GM18498 (cell line): Measurements from ENCODE around the gene LECT2.

Experiments used
- ATAC-seq: cut with Tn5 transposase; IDR thresholded peaks from one replicate; pipeline ENCODE4 v1.9.1; 2021; ENCODE audit warnings: mild to moderate bottlenecking, moderate library complexity; ENCODE audit not compliant: unreplicated experiment

The LECT2 gene

GRCh38 chr5:135954899-135955298 is at the start of gene LECT2:
Gene LECT2 (minus strand): TSS chr5:135954983. CDS start chr5:135954833, 150 bp downstream.
- ATAC-seq = no peak

DNA sequence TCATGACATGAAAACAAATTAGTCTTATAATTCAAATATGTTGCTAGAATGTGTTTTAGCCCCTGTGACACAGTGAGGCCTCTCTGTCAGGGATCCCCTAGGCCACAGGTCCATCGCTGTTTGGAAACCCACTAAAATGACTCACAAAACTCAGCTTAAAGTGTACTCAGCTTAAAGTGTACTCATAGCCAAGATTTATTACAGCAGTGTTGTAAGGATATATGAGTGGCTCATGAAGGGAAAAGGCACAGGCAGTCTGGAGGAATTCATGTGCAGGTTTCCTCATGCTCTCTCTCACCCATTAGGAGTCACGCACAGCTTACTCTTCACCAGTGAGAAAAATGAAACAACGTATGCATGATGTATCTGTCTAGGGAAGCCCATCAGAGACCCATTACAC is 49.7 kb upstream of the LECT2 start:
- no peak for ATAC-seq

DNA sequence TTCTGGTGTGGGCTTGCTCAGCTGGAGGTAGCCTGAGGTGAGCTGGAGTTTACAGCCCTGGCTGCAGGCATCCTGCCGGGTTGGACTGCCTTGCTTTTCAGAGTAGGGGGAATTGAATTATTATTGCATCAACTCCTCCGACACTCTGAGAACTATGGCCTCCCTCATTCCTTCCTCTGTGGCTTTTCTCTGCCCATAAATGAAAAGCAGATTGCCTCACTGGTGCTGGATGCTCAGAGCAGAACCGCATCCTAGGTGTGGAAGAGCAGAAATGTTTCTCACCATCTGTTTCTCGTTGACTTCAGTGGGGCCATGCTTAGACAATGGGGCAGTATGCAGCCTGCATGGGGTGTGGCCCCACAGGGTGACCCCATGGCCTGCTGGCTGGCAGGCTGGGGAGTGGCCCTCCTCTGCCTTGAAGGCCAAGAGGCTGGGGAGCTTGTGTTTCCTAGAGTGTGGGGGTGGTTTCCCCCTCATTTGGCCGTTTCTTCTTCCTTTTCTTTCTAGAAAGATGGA is 46.7 kb upstream of the LECT2 start:
- no peak for ATAC-seq

DNA sequence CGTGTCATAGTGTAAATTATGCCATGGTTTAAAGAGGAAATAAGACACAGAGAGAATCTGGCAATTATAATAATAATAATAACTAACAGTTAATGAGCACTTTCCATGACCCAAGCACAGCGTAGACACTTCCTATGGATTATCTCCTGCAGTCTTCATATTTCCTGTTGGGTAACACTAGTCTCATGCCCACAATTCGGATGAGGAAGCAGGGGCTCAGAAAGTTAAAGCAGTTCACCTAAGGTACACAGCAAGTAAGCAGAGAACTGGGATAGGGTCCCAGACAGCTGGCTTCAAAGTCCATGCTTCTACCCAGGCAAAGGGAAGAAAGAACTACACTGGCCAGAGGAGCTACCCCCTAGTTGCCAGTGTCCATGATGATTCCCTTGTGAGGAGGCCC is 46.1 kb upstream of the LECT2 start:
- no peak for ATAC-seq

- no peak for ATAC-seq
Measured at GRCh38 chr5:136000147-136000546, 45.4 kb upstream of the LECT2 start.

DNA sequence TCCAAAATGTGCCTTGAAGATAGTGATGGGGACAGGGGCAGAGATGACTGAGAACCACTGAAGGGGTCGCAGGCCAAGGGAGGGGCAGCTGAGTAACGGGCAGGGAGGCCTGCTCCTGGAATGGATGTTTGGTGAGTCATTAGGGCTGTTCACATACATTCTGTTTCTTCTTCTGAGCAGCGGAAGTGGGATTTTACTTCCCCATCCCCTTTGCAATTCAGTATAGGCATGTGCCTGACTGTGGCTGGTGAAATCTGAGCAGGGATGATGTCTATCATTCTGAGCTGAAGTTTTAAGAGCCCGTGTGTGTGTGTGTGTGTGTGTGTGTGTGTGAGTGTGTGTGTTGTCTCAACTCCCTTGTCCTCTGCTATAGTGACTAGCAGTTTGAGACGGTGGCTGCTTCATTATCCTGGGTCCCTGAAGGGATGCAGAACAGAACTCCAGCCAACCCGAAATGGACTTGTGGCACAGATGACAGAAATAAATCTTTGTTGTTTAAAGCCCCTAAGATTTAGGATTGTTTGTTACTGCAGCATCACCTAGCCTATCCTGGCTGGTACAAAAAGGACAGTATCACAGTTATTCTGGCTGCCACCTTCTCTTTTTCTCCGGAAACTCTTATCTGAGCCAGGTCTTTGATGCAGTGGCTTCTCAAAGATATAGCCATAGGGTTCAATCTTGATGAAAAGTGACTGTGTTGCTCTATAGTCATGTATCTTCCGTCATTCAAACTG is 44.8 kb upstream of the LECT2 start:
- no peak for ATAC-seq

GRCh38 chr5:135998889-135999288 is 44.1 kb upstream of the LECT2 start:
- ATAC-seq = no peak

GRCh38 chr5:135997673-135998335 is 43.0 kb upstream of the LECT2 start:
- no peak for ATAC-seq

GRCh38 chr5:135996611-135997010 is 41.8 kb upstream of the LECT2 start:
- ATAC-seq = no peak

DNA sequence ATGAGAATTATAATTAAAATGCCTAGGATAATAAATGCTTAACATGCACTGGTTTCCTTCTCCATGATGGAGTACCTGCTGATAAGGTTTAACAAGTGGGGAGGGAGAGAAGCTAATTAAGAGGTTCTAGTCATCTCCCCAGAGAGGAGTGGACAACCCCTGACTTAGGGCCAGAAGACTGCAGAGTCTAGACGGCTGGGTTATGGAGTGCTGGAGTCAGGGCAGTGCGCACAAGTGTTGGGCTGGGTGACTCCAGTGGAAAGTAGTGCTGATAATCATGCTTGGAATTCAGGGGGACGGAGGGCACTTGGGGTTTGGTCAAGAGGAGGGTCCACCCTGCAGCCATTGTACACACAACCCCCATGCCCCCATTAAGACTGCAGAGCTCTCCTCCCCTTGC is 41.2 kb upstream of the LECT2 start:
- no peak for ATAC-seq

GRCh38 chr5:135993880-135994636 is 39.3 kb upstream of the LECT2 start:
- no peak for ATAC-seq

GRCh38 chr5:135993335-135993879 is 38.6 kb upstream of the LECT2 start:
- no peak for ATAC-seq

- ATAC-seq = no peak
Measured at GRCh38 chr5:135991429-135991828, 36.6 kb upstream of the LECT2 start.

DNA sequence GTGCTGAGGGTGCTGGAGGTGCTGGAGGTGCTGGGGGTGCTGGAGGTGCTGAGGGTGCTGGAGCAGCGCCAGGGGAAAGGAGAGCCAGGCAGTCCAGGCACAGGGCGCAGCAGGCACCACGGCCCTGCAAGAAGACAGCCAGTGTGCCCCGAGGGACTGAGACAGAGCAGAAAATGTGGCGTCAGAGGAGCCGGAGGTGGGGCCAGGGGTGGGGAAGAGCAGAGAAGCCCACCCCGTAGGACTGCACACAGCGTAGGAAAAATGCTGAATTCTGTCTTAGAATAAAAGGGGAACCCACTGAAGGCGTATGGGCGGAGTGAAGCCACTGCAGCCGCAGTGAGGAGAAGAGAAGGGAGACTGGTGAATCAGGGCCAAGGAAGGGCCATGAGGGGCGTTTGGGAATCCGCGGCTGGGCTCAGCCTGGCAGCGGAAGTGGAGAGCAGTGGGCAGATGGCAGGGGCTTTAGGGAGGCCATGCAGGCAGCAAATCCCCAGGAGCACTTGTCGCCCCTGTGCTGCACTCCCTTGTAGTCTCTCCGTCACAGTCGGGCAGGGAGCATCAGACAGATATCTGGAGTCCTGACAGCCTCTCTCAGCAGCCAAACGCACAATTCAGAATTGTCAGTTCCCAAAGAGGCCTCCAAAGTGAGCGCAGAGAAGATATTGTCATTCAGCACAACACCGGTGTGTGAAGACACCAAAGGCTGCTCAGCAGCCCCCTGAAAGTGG is 35.9 kb upstream of the LECT2 start:
- no peak for ATAC-seq

DNA sequence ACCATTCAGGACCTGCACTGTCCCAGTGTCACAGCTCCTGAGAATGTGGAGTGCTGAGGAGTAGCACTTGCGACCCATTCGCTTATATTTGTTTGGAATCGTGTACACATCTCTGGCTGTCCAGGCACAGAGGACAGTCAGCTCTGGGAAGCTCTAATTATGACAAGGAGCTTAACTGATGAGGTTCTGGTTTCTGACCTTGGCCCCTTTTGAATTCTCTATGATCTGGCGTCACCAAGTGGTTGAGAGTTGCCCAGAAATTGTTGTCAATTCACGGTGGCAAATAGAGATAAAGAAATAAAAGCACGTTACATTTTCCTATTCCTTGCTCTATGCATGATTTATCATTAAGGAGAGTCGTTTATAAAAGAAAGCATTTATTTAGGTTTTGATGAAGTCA is 34.9 kb upstream of the LECT2 start:
- no peak for ATAC-seq

- ATAC-seq = no peak
Measured at GRCh38 chr5:135988546-135988945, 33.8 kb upstream of the LECT2 start.

DNA sequence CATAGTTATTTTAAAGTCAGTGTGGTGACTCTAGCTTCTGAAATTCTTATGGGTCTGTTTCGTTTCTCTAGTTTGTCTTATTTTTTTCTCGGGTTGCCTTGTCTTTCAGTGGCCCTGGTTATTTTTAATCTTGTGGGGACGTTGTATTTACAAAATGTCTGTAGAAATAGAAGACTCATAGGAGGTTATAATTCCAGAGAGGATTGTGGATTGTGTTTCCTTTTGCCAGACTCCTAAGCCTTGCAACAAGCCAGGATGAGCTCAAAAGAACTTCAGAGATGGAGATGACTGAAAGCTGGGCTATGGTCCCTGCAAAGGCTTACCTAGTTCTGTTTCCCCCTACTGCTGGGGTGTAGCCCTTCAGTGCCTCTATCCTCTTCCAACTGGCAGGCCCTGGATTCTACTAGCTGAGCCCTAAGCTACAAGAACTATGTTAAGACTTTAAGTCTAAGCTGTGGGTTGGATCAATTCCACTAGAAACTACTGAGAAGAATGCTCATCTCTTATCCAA is 32.2 kb upstream of the LECT2 start:
- no peak for ATAC-seq

- ATAC-seq = no peak
Measured at GRCh38 chr5:135986401-135986800, 31.6 kb upstream of the LECT2 start.

DNA sequence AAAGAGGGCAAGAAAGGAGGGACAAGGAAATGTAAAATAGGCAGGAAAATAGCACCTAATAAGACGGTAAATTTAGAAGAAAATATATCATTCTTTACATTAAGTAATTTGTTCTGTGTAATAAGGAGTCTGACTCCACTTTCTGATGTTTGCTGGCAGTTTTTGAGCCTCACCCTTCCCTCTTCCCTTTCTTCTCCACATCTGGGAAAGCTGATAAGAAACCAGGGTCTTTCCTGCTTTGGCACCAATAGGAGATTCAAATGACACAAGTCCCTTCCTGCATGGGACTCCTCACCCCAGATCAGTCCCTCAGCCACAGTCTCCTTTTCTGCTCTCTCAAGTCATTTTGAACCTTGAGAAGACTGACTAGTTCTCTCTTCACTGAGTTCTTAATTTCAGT is 31.2 kb upstream of the LECT2 start:
- ATAC-seq = no peak

DNA sequence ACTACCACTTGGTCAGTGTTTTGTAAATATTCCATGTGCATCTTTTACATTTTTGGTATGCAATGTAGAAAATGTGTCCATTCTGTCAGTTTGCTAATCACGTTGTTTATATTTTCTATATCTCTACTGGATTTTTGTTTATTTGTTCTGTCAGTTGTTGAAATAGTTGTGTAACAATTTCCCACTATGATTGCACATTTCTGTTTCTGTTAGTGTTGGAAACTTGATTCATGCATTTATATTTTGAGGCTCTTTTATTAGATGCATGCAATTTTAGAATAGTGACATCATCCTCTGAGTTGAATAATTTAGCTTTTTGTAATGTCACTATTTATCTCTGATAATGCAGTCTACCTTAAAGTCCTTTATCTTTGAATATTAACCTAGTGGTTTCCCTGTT is 25.8 kb upstream of the LECT2 start:
- no peak for ATAC-seq

- no peak for ATAC-seq
Measured at GRCh38 chr5:135979510-135979909, 24.7 kb upstream of the LECT2 start.
